IPS-18a (cell line): ENCODE results near the gene TLCD4.

Source experiments
- H3K27ac ChIP-seq: one replicate; pipeline ENCODE4 v1.5.1; 2013; ENCODE audit warnings: low read length
- H3K27me3 ChIP-seq: one replicate; pipeline ENCODE4 v1.6.1; 2013; ENCODE audit warnings: mild to moderate bottlenecking, low read length; ENCODE audit not compliant: control insufficient read depth, insufficient read depth
- H3K36me3 ChIP-seq: one replicate; pipeline ENCODE4 v1.6.1; 2013; ENCODE audit warnings: low read depth, low read length; ENCODE audit not compliant: control insufficient read depth
- H3K4me1 ChIP-seq: one replicate; pipeline ENCODE4 v1.6.1; 2013; ENCODE audit warnings: low read depth, low read length; ENCODE audit not compliant: control insufficient read depth
- H3K4me3 ChIP-seq: one replicate; pipeline ENCODE4 v1.5.1; 2013; ENCODE audit warnings: low read length
- H3K9ac ChIP-seq: one replicate; pipeline ENCODE4 v1.6.1; 2013; ENCODE audit warnings: mild to moderate bottlenecking, low read length, moderate library complexity
- H3K9me3 ChIP-seq: one replicate; pipeline ENCODE4 v1.6.1; 2013; ENCODE audit warnings: low read depth, low read length; ENCODE audit not compliant: control insufficient read depth

Gene TLCD4

DNA sequence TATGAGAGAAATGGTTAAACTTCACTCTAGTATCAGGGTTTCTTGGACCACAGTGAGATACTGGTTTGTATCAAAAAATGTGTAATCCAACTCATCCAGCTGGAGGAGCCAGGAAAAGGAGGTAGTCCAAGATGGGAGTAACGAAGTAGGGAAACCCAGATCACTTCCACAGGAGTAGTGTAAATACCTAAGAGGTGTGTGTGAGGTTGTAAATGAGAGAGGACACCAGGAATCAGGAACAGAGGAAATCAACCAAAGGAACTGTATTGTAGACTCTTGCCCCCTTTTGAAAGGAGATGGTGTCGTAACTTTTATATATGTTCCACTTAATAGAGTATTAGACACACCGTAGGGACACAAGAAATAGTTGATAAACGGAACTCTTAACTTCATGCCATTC, 19.7 kb upstream of the TLCD4 start:
- no peak overlapping the region for H3K4me3 ChIP-seq
- H3K27me3 ChIP-seq: no peaks in the 10 kb centered on the region
- H3K36me3 ChIP-seq: no peaks in the 10 kb centered on the region
- H3K9ac ChIP-seq: no peak overlapping the region
- no peaks in the 10 kb centered on the region for H3K4me1 ChIP-seq
- no peaks in the 10 kb centered on the region for H3K9me3 ChIP-seq
- H3K27ac ChIP-seq: no peak overlapping the region

GRCh38 chr1:95098196-95098595, 19.0 kb upstream of the TLCD4 start:
- H3K9ac ChIP-seq: no peak overlapping the region
- no peak overlapping the region for H3K4me3 ChIP-seq
- no peak overlapping the region for H3K27ac ChIP-seq

GRCh38 chr1:95108792-95109191, 8.4 kb upstream of the TLCD4 start:
- H3K27me3 ChIP-seq: no peaks in the 10 kb centered on the region
- no peak overlapping the region for H3K27ac ChIP-seq
- H3K9ac ChIP-seq: no peak overlapping the region
- no peak overlapping the region for H3K4me3 ChIP-seq
- H3K4me1 ChIP-seq: no peaks in the 10 kb centered on the region
- H3K36me3 ChIP-seq: no peaks in the 10 kb centered on the region
- no peaks in the 10 kb centered on the region for H3K9me3 ChIP-seq

More at GRCh38 chr1:95098196-95098595, 19.0 kb upstream of the TLCD4 start:
- H3K4me1 ChIP-seq: no peaks in the 10 kb centered on the region
- no peaks in the 10 kb centered on the region for H3K9me3 ChIP-seq
- no peaks in the 10 kb centered on the region for H3K36me3 ChIP-seq
- no peaks in the 10 kb centered on the region for H3K27me3 ChIP-seq

- Histone ChIP-seq H3K4me3 (no peak overlapping the region), H3K27me3 (no peaks in the 10 kb centered on the region), H3K9me3 (no peaks in the 10 kb centered on the region), H3K9ac (no peak overlapping the region), H3K4me1 (no peaks in the 10 kb centered on the region), H3K36me3 (no peaks in the 10 kb centered on the region), H3K27ac (no peak overlapping the region)
These were observed 6.1 kb upstream of the TLCD4 start for GRCh38 chr1:95111014-95111413.

- H3K9ac ChIP-seq: no peak overlapping the region
- H3K27ac ChIP-seq: no peak overlapping the region
- H3K4me3 ChIP-seq: no peak overlapping the region
These were observed 3.5 kb upstream of the TLCD4 start for GRCh38 chr1:95113684-95114083.

DNA sequence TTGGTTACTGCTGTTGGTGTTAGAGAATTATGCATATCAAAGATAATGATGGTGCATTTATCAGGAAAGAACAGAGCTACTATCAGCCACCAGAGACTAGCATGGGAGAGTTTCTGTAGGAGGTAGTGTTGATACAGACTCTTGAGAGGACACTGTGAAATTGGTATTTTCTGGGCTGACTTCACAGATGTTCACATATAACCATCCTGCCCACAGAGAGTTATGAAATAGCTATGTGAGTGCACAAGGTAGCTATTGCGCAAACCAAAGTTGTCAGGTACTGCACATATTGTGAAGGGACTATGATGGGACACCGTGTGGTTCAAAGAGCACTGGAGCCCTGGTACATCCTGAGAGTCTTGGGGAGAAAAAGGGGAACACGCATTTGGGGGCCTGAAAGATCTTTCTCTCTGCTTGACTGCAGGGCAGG, 1.4 kb upstream of the TLCD4 start:
- Histone ChIP-seq H3K27me3 (peaks cover 11% of the 10 kb centered on the region), H3K9ac (no peak overlapping the region)

More at GRCh38 chr1:95113684-95114083, 3.5 kb upstream of the TLCD4 start:
- Histone ChIP-seq H3K27me3 (peaks cover 9% of the 10 kb centered on the region), H3K36me3 (no peaks in the 10 kb centered on the region), H3K9me3 (no peaks in the 10 kb centered on the region), H3K4me1 (no peaks in the 10 kb centered on the region)

DNA sequence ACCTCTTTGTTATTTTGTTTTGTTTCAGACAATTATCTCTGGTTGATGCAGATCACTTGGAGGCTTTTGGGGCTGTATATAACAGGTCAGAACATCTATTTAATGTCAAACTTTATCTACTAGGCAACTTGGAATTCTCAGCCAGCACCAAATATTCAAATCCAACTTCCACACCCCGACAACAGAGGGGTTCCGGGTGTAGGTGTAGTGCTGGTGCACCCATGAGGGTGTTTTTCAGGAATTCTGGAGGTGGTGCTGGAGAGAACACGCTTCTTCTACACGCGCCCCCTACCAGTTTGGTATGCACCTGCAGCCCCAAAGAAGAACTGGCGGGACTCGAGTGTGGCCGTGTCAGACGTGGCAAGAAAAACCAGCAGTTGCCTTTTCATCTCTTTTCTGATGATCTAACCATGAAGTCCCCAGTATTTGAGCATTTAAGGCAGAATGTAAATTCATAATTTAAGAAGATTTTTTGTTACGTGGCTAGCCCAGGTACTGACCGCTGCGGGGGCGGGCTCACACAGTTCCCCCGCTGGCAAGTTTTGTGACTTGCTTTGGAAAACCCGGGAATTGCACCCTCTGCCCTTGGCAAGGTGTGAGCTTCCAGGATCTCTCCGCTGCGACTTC, 462 bp upstream of the TLCD4 start:
- H3K27me3 ChIP-seq: peaks cover 11% of the 10 kb centered on the region
- H3K36me3 ChIP-seq: no peaks in the 10 kb centered on the region
- H3K9me3 ChIP-seq: no peaks in the 10 kb centered on the region
- peak overlapping the region; percentile 89 for H3K4me3 ChIP-seq
- no peak overlapping the region for H3K27ac ChIP-seq
- peak overlapping the region; percentile 53 for H3K9ac ChIP-seq
- H3K4me1 ChIP-seq: no peaks in the 10 kb centered on the region

More for the DNA sequence above, 1.4 kb upstream of the TLCD4 start:
- Histone ChIP-seq H3K4me1 (no peaks in the 10 kb centered on the region), H3K4me3 (no peak overlapping the region), H3K27ac (no peak overlapping the region), H3K36me3 (no peaks in the 10 kb centered on the region), H3K9me3 (no peaks in the 10 kb centered on the region)

DNA sequence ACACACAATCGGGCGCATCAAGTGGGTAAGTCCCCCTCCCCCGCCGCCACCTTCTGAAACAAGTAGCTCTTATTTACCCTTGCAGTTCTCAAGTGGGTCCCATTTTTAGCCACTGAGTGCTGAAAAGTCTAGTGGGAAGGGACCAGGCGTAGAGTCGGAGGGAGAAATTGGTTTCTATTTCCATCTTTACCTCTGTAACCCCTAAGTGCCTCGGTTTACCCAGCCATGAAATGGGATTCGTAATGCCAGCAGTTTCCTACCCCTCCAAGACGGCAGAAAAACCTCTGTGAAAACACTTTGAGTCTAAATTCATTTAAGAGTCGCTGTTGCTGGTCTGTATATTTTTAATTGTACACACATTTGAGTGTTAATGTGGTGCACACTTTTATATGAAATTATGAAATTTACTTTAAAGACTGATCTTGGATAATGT, 928 bp downstream of the TLCD4 start:
- Histone ChIP-seq H3K4me3 (peak overlapping the region; percentile 89), H3K27ac (no peak overlapping the region), H3K36me3 (no peaks in the 10 kb centered on the region), H3K27me3 (peaks cover 11% of the 10 kb centered on the region), H3K9ac (no peak overlapping the region), H3K9me3 (no peaks in the 10 kb centered on the region), H3K4me1 (no peaks in the 10 kb centered on the region)

GRCh38 chr1:95118710-95119109, 1.6 kb downstream of the TLCD4 start:
- H3K27ac ChIP-seq: no peak overlapping the region
- H3K9me3 ChIP-seq: no peaks in the 10 kb centered on the region
- H3K9ac ChIP-seq: no peak overlapping the region
- H3K27me3 ChIP-seq: peaks cover 11% of the 10 kb centered on the region
- no peaks in the 10 kb centered on the region for H3K4me1 ChIP-seq
- no peak overlapping the region for H3K4me3 ChIP-seq
- H3K36me3 ChIP-seq: no peaks in the 10 kb centered on the region

DNA sequence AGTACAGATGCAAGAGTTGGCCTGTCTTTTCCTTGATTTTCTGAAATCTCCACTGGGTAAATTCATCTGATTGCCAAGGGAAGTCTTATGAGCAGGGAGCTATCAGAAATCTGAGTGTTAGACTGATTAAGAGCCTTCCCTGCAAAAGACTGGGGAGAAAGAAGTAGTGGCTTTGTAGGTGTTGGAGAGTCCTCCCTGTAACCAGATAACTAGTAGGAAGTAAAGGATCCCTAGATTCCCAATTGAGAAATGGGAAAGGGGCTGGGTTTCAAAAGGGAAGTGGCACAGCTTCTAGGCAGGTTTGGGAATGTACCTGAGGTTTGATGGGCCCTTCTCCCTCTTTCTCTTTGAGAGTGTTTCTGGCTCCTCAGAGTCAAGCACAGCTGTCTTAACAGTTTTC, 2.1 kb downstream of the TLCD4 start:
- no peaks in the 10 kb centered on the region for H3K4me1 ChIP-seq
- H3K9me3 ChIP-seq: no peaks in the 10 kb centered on the region
- H3K27me3 ChIP-seq: peaks cover 11% of the 10 kb centered on the region
- H3K36me3 ChIP-seq: no peaks in the 10 kb centered on the region
- H3K9ac ChIP-seq: no peak overlapping the region
- no peak overlapping the region for H3K27ac ChIP-seq
- no peak overlapping the region for H3K4me3 ChIP-seq

- Histone ChIP-seq H3K4me1 (no peaks in the 10 kb centered on the region), H3K4me3 (no peak overlapping the region), H3K9me3 (no peaks in the 10 kb centered on the region), H3K27me3 (peaks cover 11% of the 10 kb centered on the region), H3K27ac (no peak overlapping the region), H3K36me3 (no peaks in the 10 kb centered on the region), H3K9ac (no peak overlapping the region)
These were observed 5.1 kb downstream of the TLCD4 start for GRCh38 chr1:95122151-95122697.

- Histone ChIP-seq H3K9me3 (no peaks in the 10 kb centered on the region), H3K36me3 (no peaks in the 10 kb centered on the region), H3K27ac (no peak overlapping the region), H3K9ac (no peak overlapping the region), H3K4me3 (no peak overlapping the region), H3K27me3 (no peaks in the 10 kb centered on the region), H3K4me1 (no peaks in the 10 kb centered on the region)
These were observed 7.2 kb downstream of the TLCD4 start for GRCh38 chr1:95124342-95124741.
